HEK293 (cell line): Measurements from ENCODE around the gene PLA2G4C.
A peak's percentile ranks its signal among the peaks of the same experiment; 100 is the strongest.

Experiments used
- AEBP2 ChIP-seq: fragments of 450-650 bp; formaldehyde crosslinking; IDR thresholded peaks from 2 replicates; pipeline ENCODE4 v1.5.1; 2016; ENCODE audit warnings: missing biosample characterization, missing genetic modification characterization, borderline replicate concordance
- BCL6B ChIP-seq: fragments of 450-650 bp; formaldehyde crosslinking; IDR thresholded peaks from 2 replicates; pipeline ENCODE4 v1.5.1; 2017; ENCODE audit warnings: missing biosample characterization, missing genetic modification characterization
- KLF1 ChIP-seq: fragments of 450-650 bp; formaldehyde crosslinking; IDR thresholded peaks from 2 replicates; pipeline ENCODE4 v1.5.1; 2016; ENCODE audit warnings: missing biosample characterization, missing genetic modification characterization
- YY1 ChIP-seq: fragments of 450-650 bp; formaldehyde crosslinking; IDR thresholded peaks from 2 replicates; pipeline ENCODE4 v1.5.1; 2018; ENCODE audit warnings: missing biosample characterization, missing genetic modification characterization
- YY2 ChIP-seq: fragments of 450-650 bp; formaldehyde crosslinking; IDR thresholded peaks from 2 replicates; pipeline ENCODE4 v1.5.1; 2016; ENCODE audit warnings: missing biosample characterization, missing genetic modification characterization
- ZFHX2 ChIP-seq: fragments of 450-650 bp; formaldehyde crosslinking; conservative IDR thresholded peaks from 2 replicates; pipeline ENCODE4 v1.5.1; 2016; ENCODE audit warnings: missing biosample characterization, missing genetic modification characterization
- ZNF114 ChIP-seq: fragments of 450-650 bp; formaldehyde crosslinking; IDR thresholded peaks from 2 replicates; pipeline ENCODE4 v1.5.0; 2017; ENCODE audit warnings: missing biosample characterization, missing genetic modification characterization
- ZNF132 ChIP-seq: fragments of 450-650 bp; formaldehyde crosslinking; IDR thresholded peaks from 2 replicates; pipeline ENCODE4 v1.5.1; 2017; ENCODE audit warnings: missing biosample characterization, missing genetic modification characterization, borderline replicate concordance
- ZNF211 ChIP-seq: fragments of 450-650 bp; formaldehyde crosslinking; IDR thresholded peaks from 2 replicates; pipeline ENCODE4 v1.5.1; 2016; ENCODE audit warnings: low read depth, missing biosample characterization, missing genetic modification characterization
- ZNF274 ChIP-seq, 2 experiments: fragments of 200-500 bp in 1 of 2; fragments of 450-650 bp in 1 of 2; sonication (Bioruptor generic) in 1 of 2; formaldehyde crosslinking in 1 of 2; IDR thresholded peaks; 2 replicates each; pipeline versions ENCODE4 v1.5.1 to v1.6.1; 2014 to 2016; ENCODE audit warnings: borderline replicate concordance in 1 of 2, inconsistent platforms in 1 of 2, low read length in 1 of 2, missing biosample characterization in 1 of 2, missing genetic modification characterization in 1 of 2
- ZNF311 ChIP-seq: fragments of 450-650 bp; formaldehyde crosslinking; IDR thresholded peaks from 2 replicates; pipeline ENCODE4 v1.5.1; 2017; ENCODE audit warnings: missing biosample characterization, missing genetic modification characterization, borderline replicate concordance
- ZNF335 ChIP-seq: fragments of 450-650 bp; formaldehyde crosslinking; conservative IDR thresholded peaks from 2 replicates; pipeline ENCODE4 v1.5.1; 2016; ENCODE audit warnings: missing biosample characterization, missing genetic modification characterization
- ZNF404 ChIP-seq: fragments of 450-650 bp; formaldehyde crosslinking; IDR thresholded peaks from 2 replicates; pipeline ENCODE4 v1.5.1; 2017; ENCODE audit warnings: missing biosample characterization, missing genetic modification characterization
- ZNF423 ChIP-seq: fragments of 450-650 bp; formaldehyde crosslinking; IDR thresholded peaks from 2 replicates; pipeline ENCODE4 v1.5.1; 2016; ENCODE audit warnings: missing biosample characterization, missing genetic modification characterization
- ZNF530 ChIP-seq: fragments of 450-650 bp; formaldehyde crosslinking; IDR thresholded peaks from 2 replicates; pipeline ENCODE4 v1.5.1; 2016; ENCODE audit warnings: low read depth, missing biosample characterization, missing genetic modification characterization
- ZNF585B ChIP-seq: fragments of 450-650 bp; formaldehyde crosslinking; IDR thresholded peaks from 2 replicates; pipeline ENCODE4 v1.5.1; 2016; ENCODE audit warnings: missing biosample characterization, missing genetic modification characterization
- ZNF596 ChIP-seq: fragments of 450-650 bp; IDR thresholded peaks from 2 replicates; pipeline ENCODE4 v1.5.0; 2018; ENCODE audit warnings: missing biosample characterization, mild to moderate bottlenecking, missing genetic modification characterization, moderate library complexity
- ZNF664 ChIP-seq: fragments of 450-650 bp; formaldehyde crosslinking; IDR thresholded peaks from 2 replicates; pipeline ENCODE4 v1.5.1; 2016; ENCODE audit warnings: missing biosample characterization, missing genetic modification characterization
- ZNF785 ChIP-seq: fragments of 450-650 bp; formaldehyde crosslinking; IDR thresholded peaks from 2 replicates; pipeline ENCODE4 v1.5.1; 2016; ENCODE audit warnings: missing biosample characterization, missing genetic modification characterization
- TF ChIP-seq, protein P1 (sequence below): fragments of 450-650 bp; formaldehyde crosslinking; IDR thresholded peaks from 2 replicates; pipeline ENCODE4 v1.5.1; 2016; ENCODE audit warnings: missing biosample characterization, missing genetic modification characterization, low read depth
- TF ChIP-seq, protein P2 (sequence below): fragments of 450-650 bp; formaldehyde crosslinking; IDR thresholded peaks from 2 replicates; pipeline ENCODE4 v1.5.1; 2016; ENCODE audit warnings: missing biosample characterization, missing genetic modification characterization
- TF ChIP-seq, protein P3 (sequence below): fragments of 450-650 bp; formaldehyde crosslinking; IDR thresholded peaks from 2 replicates; pipeline ENCODE4 v1.5.0; 2017; ENCODE audit warnings: missing biosample characterization, missing genetic modification characterization, borderline replicate concordance
- TF ChIP-seq, protein P4 (sequence below): fragments of 450-650 bp; formaldehyde crosslinking; IDR thresholded peaks from 2 replicates; pipeline ENCODE4 v1.5.1; 2016; ENCODE audit warnings: missing biosample characterization, missing genetic modification characterization
- TF ChIP-seq, protein P5 (sequence below): fragments of 450-650 bp; formaldehyde crosslinking; IDR thresholded peaks from 2 replicates; pipeline ENCODE4 v1.5.1; 2016; ENCODE audit warnings: missing biosample characterization, missing genetic modification characterization
- TF ChIP-seq, protein P6 (sequence below): fragments of 450-650 bp; formaldehyde crosslinking; IDR thresholded peaks from 2 replicates; pipeline ENCODE4 v1.5.1; 2016; ENCODE audit warnings: missing biosample characterization, missing genetic modification characterization

The PLA2G4C gene

GRCh38 chr19:48110350-48110966, at the start of gene PLA2G4C (continued):
- TF ChIP-seq, protein P1, sequence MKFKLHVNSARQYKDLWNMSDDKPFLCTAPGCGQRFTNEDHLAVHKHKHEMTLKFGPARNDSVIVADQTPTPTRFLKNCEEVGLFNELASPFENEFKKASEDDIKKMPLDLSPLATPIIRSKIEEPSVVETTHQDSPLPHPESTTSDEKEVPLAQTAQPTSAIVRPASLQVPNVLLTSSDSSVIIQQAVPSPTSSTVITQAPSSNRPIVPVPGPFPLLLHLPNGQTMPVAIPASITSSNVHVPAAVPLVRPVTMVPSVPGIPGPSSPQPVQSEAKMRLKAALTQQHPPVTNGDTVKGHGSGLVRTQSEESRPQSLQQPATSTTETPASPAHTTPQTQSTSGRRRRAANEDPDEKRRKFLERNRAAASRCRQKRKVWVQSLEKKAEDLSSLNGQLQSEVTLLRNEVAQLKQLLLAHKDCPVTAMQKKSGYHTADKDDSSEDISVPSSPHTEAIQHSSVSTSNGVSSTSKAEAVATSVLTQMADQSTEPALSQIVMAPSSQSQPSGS (tag by site-specific recombination): peak; percentile 85
- TF ChIP-seq ZNF132 (no peak), ZNF785 (no peak), ZFHX2 (tag by site-specific recombination) (no peak), ZNF596 (tag by site-specific recombination) (no peak), ZNF404 (no peak), ZNF423 (tag by site-specific recombination) (no peak), ZNF311 (no peak), AEBP2 (tag by site-specific recombination) (no peak), ZNF274 (IDR thresholded peaks at IDR 0.05; ENCODE audit: low read length) (no peak), ZNF274 (tag by site-specific recombination; IDR thresholded peaks at IDR 0.05; ENCODE audit: borderline replicate concordance) (no peak), BCL6B (tag by site-specific recombination) (no peak), ZNF335 (peak; percentile 57), ZNF585B (tag by site-specific recombination) (no peak), YY2 (tag by site-specific recombination) (no peak), ZNF211 (tag by site-specific recombination) (no peak), KLF1 (no peak), ZNF664 (tag by site-specific recombination) (no peak), ZNF114 (no peak), ZNF530 (tag by site-specific recombination) (no peak), YY1 (tag by site-specific recombination) (peak; percentile 57; the same call in 1 of the 2 replicates)
- TF ChIP-seq, protein P2, sequence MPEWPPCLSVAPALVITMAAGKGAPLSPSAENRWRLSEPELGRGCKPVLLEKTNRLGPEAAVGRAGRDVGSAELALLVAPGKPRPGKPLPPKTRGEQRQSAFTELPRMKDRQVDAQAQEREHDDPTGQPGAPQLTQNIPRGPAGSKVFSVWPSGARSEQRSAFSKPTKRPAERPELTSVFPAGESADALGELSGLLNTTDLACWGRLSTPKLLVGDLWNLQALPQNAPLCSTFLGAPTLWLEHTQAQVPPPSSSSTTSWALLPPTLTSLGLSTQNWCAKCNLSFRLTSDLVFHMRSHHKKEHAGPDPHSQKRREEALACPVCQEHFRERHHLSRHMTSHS (tag by site-specific recombination): no peak
- TF ChIP-seq, protein P3, sequence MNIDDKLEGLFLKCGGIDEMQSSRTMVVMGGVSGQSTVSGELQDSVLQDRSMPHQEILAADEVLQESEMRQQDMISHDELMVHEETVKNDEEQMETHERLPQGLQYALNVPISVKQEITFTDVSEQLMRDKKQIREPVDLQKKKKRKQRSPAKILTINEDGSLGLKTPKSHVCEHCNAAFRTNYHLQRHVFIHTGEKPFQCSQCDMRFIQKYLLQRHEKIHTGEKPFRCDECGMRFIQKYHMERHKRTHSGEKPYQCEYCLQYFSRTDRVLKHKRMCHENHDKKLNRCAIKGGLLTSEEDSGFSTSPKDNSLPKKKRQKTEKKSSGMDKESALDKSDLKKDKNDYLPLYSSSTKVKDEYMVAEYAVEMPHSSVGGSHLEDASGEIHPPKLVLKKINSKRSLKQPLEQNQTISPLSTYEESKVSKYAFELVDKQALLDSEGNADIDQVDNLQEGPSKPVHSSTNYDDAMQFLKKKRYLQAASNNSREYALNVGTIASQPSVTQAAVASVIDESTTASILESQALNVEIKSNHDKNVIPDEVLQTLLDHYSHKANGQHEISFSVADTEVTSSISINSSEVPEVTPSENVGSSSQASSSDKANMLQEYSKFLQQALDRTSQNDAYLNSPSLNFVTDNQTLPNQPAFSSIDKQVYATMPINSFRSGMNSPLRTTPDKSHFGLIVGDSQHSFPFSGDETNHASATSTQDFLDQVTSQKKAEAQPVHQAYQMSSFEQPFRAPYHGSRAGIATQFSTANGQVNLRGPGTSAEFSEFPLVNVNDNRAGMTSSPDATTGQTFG (tag by site-specific recombination): no peak
- TF ChIP-seq, protein P4, sequence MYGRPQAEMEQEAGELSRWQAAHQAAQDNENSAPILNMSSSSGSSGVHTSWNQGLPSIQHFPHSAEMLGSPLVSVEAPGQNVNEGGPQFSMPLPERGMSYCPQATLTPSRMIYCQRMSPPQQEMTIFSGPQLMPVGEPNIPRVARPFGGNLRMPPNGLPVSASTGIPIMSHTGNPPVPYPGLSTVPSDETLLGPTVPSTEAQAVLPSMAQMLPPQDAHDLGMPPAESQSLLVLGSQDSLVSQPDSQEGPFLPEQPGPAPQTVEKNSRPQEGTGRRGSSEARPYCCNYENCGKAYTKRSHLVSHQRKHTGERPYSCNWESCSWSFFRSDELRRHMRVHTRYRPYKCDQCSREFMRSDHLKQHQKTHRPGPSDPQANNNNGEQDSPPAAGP: no peak
- TF ChIP-seq, protein P5, sequence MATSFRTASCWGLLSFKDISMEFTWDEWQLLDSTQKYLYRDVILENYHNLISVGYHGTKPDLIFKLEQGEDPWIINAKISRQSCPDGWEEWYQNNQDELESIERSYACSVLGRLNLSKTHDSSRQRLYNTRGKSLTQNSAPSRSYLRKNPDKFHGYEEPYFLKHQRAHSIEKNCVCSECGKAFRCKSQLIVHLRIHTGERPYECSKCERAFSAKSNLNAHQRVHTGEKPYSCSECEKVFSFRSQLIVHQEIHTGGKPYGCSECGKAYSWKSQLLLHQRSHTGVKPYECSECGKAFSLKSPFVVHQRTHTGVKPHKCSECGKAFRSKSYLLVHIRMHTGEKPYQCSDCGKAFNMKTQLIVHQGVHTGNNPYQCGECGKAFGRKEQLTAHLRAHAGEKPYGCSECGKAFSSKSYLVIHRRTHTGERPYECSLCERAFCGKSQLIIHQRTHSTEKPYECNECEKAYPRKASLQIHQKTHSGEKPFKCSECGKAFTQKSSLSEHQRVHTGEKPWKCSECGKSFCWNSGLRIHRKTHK (tag by site-specific recombination): no peak
- TF ChIP-seq, protein P6, sequence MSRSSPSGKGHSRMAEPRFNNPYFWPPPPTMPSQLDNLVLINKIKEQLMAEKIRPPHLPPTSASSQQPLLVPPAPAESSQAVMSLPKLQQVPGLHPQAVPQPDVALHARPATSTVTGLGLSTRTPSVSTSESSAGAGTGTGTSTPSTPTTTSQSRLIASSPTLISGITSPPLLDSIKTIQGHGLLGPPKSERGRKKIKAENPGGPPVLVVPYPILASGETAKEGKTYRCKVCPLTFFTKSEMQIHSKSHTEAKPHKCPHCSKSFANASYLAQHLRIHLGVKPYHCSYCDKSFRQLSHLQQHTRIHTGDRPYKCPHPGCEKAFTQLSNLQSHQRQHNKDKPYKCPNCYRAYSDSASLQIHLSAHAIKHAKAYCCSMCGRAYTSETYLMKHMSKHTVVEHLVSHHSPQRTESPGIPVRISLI: peak; percentile 62
